Fibroblast of skin of left quadriceps (primary cell): ENCODE results near the gene MED23.
"Not testable (repeated sequence)": the region's sequence is repeated elsewhere in the genome, so short reads cannot be mapped to it uniquely, and the experiment has no call there.

Experiments
- DNase-seq, 2 experiments: peaks; one replicate each; pipeline ENCODE4 v3.0.0-alpha.2; 2013; ENCODE audit warnings: low read depth in 2 of 2

The MED23 gene

DNA sequence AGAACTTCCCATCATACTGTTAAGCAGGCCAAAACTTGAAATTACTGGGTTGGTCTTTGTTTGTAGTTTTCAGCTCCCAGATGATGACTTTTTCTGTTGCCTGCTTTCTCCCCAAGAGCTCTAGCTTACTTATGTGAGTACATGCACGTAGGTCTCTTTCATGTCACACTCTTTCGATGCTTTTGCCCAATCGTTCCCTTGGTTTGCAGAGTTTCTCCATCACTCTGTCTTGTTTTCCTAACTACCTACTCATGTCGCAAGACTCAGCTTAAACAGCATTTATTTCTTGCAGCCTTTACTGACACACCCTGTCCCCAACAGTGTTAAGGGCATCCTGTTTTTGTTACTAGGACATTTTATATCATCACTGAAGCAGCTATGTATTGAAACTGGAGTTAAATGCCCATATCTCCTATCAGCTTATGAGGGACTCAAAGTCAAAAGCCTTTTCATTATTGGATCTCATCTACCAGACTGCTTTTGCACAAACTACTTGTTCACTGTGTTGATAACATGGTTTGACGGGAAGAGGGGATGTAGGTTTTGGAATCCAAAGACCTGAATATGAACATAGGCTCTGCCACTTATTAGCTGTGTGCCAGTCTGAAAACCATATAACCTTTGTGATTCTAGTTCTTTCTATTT is 52.1 kb downstream of the MED23 start:
- no peak for DNase-seq

DNA sequence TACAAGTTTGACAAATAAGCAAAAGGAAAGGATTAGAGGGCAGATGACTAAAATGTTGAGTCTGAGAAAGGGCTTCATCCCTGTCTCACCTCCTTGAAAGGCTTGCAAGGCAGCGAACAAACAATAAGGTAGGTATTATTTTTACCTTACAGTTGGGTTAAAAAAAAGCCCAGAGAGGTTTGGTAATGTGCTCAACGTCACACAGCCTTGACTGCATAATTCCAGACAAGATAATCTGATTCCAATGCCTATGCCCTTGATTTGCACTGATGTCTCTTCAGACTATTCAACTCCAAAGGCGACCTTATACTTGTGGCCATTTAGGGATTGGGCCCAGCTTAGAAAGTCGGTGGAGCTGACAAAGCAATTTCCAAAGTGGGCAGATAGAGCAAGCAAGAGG is 53.4 kb downstream of the MED23 start:
- DNase-seq = no peak

DNA sequence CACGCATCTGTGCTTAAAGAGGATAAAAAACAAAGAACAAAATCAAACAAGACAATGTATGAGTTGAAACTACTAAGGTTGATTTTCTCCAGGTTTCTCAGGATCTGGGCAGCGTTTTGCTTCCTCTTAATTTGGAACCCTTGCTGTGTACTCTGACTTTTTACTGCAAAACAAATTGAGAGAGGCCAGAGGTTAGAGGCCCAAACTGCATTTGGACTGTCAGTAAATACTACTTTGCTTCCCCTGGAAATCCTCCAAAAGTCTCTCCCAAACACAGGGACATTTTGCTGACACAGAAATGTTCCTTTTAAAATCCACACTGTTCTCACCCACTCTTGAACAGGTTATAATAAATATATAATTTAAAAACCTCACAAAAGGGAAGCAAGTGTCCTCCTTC is 53.9 kb downstream of the MED23 start:
- DNase-seq = no peak

DNA sequence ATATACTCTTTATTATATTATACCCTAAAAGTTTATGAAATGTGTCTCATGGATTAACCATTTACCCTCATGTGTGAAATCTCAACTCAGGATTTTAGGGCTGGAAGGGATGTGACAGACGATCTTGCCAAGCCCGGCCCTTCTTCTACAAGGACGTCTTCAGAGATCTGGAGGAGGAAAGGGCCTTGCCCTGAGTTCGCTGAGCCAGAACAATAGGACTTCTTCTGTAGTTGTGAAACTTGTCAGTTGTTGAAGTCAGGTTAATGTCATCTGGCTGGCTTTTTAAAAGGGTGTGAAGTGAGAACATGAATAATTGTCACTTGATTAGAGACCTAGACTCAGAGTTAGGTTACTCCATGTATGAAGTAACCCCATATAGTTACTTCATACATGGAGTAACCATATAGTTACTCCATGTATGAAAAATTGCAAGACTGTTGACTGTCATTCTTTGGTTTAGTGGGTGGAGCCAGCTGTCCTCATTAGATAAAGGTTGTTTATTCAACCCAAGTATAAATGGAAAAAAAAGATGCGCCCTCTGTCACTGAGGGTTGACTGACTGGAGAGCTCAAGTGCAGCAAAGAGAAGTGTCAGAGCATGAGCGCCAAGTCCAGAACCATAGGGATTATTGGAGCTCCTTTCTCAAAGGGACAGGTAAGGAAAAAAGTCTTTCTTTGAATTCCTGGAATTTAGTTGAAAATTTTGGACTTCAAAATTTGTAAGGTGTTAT is 55.2 kb downstream of the MED23 start, which contains the start of gene ARG1:
TSS of gene ARG1 (plus strand) at position 541 of the 730 bp plus-strand sequence. CDS start at position 598, 57 bp downstream.
- no peak for DNase-seq

DNA sequence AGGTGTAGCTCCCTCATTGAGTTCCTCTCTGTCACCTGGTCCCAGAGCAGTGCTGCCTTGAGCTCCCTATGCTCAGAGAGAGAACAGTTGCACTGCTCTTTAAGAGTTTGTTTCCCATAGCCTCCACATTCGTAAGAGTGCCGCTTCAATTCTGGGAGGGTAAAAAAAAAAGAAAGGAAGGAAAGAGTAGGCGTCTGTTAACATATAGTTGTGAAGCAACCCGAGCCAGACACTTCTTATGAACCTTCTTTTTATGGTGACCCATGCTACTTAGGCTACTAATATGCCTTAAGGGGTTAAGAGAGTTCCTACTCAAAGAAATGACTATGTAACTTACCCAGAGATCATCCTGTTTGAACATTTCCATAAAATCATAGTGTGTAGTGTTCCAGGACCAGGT is 59.3 kb downstream of the MED23 start:
- DNase-seq = no peak

DNA sequence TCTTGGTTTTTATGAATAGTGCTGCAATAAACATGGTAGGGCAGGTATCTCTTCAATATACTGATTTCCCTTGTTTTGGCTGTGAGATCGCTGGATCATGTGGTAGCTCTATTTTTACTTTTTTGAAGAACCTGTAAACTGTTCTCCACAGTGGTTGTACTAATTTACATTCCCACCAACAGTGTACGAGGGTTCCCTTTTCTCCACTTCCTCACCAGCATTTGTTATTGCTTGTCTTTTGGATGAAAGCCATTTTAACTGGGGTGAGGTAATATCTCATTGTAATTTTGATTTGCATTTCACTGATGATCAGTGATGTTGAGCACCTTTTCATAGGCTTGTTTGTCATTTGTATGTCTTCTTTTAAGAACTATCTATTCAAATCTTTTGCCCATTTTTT is 63.0 kb downstream of the MED23 start:
- no peak for DNase-seq

DNA sequence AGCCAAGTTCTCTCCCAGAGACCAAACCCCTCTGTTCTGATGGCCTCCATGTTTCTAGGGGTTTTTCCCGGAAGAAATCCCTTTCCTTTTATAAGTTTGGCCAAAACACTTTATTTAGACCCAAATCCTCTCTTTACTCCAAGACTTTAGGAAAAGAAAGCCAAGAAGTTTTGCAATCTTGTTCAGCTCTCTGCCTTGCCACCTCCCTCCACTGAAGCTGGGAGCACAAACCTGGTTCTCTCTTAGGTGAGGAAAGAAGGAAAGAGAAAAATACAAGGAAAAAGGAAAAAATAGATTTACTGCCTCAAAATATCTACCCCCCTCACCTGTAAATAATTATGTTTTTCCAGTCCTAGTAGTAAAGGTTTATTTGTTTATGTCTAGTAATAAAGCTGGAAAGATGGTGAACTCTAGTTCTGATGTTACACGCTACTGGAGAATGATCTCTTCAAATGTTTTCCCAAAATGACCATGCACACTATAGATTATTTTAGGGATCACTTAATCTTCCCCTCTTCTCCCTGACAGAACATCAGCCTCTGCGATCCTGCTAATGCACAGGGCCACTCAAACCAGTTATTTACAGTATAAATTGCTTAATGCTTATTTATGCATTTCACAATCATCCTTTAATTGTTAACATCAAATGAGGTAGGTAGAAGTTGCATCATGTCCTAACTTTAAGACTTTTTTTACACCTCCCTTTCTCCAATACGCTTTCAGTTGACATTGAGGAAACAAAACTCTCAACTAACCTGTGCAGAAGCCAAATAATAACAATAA is 65.9 kb downstream of the MED23 start:
- DNase-seq = no peak

DNA sequence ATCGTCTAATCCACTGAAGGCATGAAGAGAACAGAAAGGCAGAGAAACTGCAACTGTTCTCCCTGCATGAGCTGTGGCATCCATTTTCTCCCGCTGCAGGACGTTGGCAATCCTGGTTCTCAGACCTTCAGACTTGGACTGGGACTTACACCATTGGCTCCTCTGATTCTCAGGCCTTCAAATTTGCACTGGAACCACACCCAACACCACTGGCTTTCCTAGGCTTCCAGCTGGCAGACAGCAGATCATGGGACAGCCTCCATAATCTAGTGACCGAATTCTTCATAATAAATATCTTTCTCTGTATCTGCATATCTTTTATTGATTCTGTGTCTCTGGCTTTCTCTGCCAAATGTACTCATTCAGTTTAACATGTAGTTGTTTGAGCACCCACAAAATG is 69.1 kb downstream of the MED23 start:
- DNase-seq = no peak

DNA sequence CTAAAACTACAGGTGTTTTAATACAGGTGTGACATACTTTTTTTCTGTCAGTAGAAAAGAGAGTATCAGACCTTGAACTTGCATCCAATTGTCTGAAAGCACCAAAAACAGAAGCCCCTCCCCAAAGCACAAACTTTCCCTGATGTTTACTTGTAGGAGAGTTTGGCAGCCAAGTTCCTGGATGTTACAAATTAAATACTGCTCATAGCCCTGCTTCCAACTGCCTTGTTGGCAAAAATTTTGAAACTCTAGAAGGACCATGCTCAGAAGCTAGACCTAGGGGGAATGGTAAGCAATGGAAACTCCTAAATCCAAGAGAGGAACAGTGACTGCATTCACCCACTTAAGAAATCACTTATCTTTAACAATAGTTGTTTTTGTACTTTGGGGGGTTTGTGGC is 72.0 kb downstream of the MED23 start:
- no peak for DNase-seq

DNA sequence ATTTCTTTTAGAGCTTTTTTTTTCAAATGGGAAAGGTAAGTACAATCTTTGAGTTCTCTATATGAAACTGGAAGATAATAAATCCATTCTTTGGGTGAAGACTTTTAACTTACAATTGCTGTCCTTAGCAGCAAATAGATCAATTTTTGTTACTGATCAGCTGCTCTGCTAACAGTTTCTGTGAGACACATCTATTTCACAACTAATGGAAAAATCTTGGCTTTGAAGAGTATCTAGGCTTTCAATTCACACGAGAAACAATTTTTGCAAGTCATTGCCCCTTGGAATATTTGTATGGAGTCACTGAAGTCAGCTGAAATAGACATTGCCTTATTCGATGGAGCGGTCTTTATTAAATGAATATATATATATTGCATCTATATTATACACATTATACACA is 75.5 kb downstream of the MED23 start:
- no peak for DNase-seq

DNA sequence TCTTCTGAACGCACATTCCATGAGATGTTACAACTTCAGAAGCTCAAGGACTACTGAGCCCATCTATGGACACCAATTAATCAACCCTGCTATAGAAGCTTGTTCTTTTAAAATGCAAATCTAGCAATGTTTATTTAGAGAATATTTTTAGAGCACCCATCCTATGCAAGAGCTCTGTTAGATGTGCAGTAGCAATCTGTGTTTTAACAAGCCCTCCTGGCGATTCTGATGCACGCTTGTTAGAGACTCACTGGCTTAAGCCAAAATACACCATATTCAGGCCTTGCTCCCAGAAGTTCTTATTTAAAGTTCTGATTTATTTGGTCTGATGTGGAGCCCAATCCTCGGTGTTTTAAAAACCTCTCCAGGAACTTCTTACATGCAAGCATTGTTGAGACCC is 76.1 kb downstream of the MED23 start:
- no peak for DNase-seq

DNA sequence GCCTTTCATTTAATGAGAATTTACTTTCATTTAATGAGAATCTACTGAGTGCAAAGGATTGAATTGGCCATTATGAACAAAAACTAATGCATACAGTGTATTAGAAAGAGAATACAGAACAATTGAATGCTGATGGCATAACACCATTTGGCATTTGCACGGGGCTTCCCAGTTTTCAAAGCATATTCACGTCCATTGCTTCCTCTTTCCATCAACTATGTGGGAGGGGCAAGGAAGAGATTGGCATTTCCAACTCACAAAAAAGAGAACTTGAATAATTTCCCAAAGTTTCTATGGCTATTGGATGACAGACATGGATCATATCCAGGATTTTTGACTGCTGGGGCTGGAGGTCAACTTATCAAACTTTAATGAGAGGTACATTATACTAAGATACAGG is 78.2 kb downstream of the MED23 start:
- DNase-seq = no peak

DNA sequence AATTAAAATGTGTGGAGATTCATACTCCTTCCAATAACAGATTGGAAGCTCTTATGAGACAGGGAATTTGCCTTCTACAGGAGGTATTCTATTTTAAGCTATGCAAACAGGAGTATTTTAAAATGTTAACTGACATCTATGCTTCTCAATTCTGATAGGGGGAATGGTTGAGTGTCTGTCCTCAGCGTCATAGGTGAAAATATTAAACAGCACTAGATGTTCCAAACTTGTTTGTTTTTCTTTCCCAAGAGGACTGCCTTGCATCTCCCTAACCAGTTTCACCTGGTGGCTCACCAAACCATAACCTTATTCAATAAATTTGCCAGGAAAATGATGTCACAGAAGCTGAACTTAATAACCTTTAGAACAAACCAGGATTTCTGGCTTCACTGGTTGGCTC is 79.6 kb downstream of the MED23 start:
- no peak for DNase-seq

DNA sequence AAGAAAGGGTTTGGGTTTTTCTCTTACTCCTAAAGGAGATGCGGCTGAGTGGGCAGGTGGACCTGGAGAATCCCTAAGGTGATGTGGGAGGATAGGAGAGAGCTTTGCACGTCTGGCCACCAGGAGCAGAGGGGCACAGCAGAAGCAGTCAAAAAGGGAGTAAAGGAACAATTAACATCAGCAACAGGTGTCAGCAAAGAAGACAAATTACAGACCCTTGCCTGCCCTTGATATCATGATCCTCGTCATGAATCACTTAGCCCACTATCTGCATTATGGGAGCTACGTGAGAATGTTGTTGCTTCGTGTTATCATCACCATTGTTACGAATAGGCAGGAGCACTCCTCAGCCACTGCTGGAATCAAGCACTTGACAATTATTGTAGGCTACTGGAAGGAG is 80.6 kb downstream of the MED23 start:
- no peak for DNase-seq

DNA sequence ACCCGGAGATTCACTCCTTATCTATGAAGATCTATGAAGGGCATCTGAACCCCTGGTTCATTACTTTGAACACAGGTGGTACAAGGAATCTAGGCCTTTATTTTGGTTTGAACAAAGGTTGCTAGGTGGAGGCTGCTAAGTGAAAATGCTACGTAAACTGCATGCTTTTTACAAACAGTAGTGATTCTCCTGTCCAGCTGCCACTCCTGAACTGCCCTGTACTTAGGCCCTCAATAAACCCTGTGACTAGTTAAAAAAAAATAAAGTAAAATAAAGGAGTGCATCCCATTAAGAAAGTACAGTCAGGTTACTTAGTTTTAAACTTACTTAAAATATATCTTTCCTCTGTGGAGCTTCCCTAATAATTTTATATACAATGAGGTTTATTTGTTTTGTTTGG is 82.7 kb downstream of the MED23 start:
- no peak for DNase-seq

DNA sequence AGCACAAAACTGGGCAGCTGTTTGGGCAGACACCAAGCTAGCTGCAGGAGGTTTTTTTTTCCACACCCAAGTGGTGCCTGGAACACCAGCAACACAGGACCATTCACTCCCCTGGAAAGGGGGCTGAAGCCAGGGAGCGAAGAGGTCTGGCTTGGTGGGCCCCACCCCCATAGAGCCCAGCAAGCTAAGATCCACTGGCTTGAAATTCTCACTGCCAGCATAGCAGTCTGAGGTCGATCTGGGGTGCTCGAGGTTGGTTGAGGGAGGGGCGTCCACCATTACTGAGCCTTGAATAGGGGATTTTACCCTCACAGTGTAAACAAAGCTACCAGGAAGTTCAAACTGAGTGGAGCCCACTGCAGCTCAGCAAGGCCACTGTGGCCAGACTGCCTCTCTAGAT is 89.4 kb downstream of the MED23 start:
- not testable (repeated sequence) for DNase-seq

DNA sequence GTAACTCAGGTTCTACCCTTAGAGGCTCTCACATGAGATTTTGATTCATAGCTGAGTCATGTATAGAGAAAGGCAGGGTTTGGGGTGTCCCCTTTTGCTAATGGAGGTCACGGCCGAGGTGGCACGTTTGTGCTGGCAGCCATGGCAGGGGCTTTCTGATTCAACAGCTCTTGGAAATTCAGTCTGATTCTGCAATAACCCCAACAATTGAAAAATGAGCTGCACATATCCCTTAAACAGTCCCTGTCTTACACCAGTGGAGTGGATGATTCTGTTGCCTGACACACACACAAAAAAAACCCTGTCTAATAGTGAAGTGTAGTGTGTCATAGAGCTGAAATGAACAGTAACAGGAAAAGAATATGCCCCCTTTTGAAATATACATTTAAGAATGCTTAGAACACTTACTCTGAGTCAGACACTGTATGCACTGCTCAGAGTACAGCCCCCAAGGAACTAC is 95.4 kb downstream of the MED23 start:
- no peak for DNase-seq

DNA sequence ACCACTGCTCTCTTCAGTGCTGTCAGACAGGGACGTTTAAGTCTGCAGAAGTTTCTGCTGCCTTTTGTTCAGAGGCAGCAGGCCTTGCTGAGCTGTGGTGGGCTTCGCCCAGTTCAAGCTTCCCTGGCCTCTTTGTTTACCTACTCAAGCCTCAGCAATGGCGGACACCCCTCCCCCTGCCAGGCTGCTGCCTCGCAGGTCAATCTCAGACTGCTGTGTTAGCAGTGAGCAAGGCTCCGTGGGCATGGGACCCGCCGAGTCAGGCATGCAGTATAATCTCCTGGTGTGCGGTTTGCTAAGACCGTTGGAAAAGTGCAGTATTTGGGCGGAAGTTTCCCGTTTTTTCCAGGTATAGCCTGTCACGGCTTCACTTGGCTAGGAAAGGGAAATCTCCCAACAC is 96.4 kb downstream of the MED23 start:
- DNase-seq = not testable (repeated sequence)

DNA sequence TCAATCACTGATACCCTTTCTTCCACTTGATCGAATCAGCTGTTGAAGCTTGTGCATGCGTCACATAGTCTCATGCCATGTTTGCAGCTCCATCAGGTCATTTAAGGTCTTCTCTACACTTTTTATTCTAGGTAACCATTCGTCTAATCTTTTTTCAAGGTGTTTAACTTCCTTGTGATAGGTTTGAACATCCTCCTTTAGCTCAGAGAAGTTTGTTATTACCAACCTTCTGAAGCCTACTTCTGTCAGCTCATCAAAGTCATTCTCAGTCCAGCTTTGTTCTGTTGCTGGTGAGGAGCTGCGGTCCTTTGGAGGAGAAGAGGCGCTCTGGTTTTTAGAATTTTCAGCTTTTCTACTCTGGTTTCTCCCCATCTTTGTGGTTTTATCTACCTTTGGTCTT is 97.1 kb downstream of the MED23 start:
- not testable (repeated sequence) for DNase-seq

DNA sequence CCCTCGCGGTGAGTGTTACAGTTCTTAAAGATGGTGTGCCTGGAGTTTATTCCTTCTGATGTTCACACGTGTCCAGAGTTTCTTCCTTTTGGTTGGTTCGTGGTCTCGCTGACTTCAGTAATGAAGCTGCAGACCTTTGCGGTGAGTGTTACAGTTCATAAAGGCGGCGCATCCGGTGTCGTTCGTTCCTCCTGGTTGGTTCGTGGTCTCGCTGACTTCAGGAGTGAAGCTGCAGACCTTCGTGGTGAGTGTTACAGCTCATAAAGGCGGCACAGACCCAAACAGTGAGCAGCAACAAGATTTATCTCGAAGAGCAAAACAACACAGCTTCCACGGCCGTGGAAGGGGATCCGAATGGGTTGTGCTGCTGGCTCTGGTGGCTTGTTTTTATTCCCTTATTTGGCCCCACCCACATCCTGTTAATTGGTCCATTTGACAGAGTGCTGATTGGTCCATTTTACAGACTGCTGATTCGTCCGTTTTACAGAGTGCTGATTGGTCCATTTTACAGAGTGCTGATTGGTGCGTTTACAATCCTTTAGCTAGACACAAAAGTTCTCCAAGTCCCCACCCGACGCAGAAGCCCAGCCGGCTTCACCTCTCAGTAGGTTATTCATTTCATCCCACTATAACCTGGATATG is 103.2 kb downstream of the MED23 start:
- DNase-seq = no peak

DNA sequence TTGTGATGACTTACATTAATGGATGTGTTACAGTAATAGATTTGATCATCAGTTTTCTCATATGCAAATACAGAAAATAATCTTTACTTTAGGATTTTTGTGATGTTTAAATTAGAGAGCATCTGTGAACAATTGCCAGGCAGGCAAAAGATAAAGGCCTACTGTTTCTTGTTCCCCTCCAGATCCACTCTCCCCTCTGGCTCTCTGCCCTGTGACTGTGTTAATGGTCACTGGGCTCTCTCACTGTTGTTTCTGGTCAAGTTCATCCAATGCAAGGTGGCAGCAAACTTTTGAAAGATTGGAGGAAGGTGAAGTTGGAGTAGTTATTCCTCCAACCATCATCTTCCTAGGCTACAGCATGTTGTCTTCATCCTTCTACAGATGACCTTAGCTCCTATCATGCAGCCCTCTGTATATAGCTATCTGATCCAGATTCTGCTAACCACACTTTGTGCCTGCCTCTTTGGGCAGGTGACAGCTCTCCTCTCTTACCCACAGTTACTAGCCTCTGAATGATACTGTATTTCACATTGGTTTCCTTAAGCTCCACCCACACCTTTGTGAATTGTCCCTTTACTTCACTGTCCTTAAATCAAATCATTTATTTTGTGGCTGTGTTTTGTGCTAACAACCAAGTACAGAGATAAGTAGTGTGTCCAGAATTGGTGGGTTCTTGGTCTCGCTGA is 103.9 kb downstream of the MED23 start:
- no peak for DNase-seq
